MM.1S (cell line): ENCODE results near the gene TAC3.
"Not testable (repeated sequence)": the region's sequence is repeated elsewhere in the genome, so short reads cannot be mapped to it uniquely, and the experiment has no call there.

Experiments used
- CTCF ChIP-seq: fragments of 300-600 bp; sonication (generic); IDR thresholded peaks from 2 replicates; pipeline ENCODE4 v1.5.1; 2016; ENCODE audit warnings: antibody characterized with exemption, low read length, mixed read lengths
- EZH2 ChIP-seq: fragments of 300-600 bp; sonication (generic); optimal IDR thresholded peaks from 2 replicates; pipeline ENCODE3; 2017; ENCODE audit warnings: low read depth, mild to moderate bottlenecking, antibody characterized with exemption, low read length, mixed read lengths
- EZH2phosphoT487 ChIP-seq: fragments of 300-600 bp; sonication (generic); IDR thresholded peaks from 2 replicates; pipeline ENCODE4 v1.6.1; 2018; ENCODE audit warnings: antibody characterized with exemption, low read length

- TF ChIP-seq CTCF, EZH2, EZH2phosphoT487: not testable (repeated sequence)
These were observed 36.8 kb upstream of the TAC3 start for GRCh38 chr12:57053146-57053545.
